ENCODE data around the gene CACNA2D1.

- TF ChIP-seq CTCF (IDR thresholded peaks at IDR 0.05) (no peak), POLR2A (IDR thresholded peaks at IDR 0.05) (no peak), EP300 (IDR thresholded peaks at IDR 0.05) (no peak), POLR2AphosphoS5 (IDR thresholded peaks at IDR 0.05) (no peak)
Observed at GRCh38 chr7:82446897-82447296, 3.3 kb upstream of the CACNA2D1 start.
